ENCODE data around the gene ASCC1.
"Not testable (repeated sequence)": the region's sequence is repeated elsewhere in the genome, so short reads cannot be mapped to it uniquely, and the experiment has no call there.

The ASCC1 gene

DNA sequence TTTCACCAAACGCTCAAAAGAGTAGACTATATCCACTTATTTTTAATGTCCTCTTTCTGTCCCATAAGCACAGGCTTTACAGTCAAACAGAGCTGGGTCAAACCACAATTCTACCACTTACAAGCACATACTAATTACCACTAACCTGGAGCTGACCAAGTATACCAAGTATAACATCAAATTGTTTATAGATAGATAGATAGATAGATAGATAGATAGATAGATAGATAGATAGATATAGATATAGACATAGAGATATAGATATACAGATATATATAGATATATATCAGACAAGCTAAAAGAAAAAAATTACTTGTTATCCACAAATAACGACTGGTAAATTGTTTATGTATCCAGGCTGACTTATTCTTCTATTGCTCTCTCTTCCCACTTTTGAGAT, 75.2 kb downstream of the ASCC1 start:
- Histone ChIP-seq H3K36me3 (ENCODE audit: low read length) (no peaks in the 10 kb centered on the region), H3K27ac (ENCODE audit: low read depth, low read length) (no peak overlapping the region), H2AFZ (ENCODE audit: low read depth, low read length, severe bottlenecking) (no peak overlapping the region), H3K4me3 (ENCODE audit: insufficient read depth, low read length, poor library complexity, severe bottlenecking) (no peak overlapping the region), H3K27me3 (ENCODE audit: low read length) (no peaks in the 10 kb centered on the region), H3K9ac (ENCODE audit: low read length) (no peak overlapping the region), H3K79me2 (ENCODE audit: insufficient read depth, low read length) (no peaks in the 10 kb centered on the region), H3K9me2 (replicated peaks; ENCODE audit: insufficient read depth, low read length) (no peaks in the 10 kb centered on the region), H3K4me2 (ENCODE audit: low read depth, low read length, poor library complexity, severe bottlenecking) (no peak overlapping the region), H4K20me1 (ENCODE audit: low read depth, low read length) (no peaks in the 10 kb centered on the region), H3K9me3 (ENCODE audit: insufficient read depth, low read length) (no peaks in the 10 kb centered on the region), H3F3A (ENCODE audit: insufficient read depth) (no peaks in the 10 kb centered on the region; the same call in 1 of the 2 replicates)
- no peak for TF ChIP-seq EZH2phosphoT487 (conservative IDR thresholded peaks at IDR 0.05; ENCODE audit: low read length)
- TF ChIP-seq, protein P1, sequence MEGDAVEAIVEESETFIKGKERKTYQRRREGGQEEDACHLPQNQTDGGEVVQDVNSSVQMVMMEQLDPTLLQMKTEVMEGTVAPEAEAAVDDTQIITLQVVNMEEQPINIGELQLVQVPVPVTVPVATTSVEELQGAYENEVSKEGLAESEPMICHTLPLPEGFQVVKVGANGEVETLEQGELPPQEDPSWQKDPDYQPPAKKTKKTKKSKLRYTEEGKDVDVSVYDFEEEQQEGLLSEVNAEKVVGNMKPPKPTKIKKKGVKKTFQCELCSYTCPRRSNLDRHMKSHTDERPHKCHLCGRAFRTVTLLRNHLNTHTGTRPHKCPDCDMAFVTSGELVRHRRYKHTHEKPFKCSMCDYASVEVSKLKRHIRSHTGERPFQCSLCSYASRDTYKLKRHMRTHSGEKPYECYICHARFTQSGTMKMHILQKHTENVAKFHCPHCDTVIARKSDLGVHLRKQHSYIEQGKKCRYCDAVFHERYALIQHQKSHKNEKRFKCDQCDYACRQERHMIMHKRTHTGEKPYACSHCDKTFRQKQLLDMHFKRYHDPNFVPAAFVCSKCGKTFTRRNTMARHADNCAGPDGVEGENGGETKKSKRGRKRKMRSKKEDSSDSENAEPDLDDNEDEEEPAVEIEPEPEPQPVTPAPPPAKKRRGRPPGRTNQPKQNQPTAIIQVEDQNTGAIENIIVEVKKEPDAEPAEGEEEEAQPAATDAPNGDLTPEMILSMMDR (IDR thresholded peaks at IDR 0.05; ENCODE audit: insufficient read depth, low read length, poor library complexity, severe bottlenecking), result no peak

- H3K4me2 ChIP-seq (ENCODE audit: low read depth, low read length, poor library complexity, severe bottlenecking), result no peak overlapping the region
- no peak overlapping the region for H2AFZ ChIP-seq (ENCODE audit: low read depth, low read length, severe bottlenecking)
- H3K27me3 ChIP-seq (ENCODE audit: low read length), result no peaks in the 10 kb centered on the region
- TF ChIP-seq EZH2phosphoT487 (conservative IDR thresholded peaks at IDR 0.05; ENCODE audit: low read length), result no peak
- no peak overlapping the region for H3K27ac ChIP-seq (ENCODE audit: low read depth, low read length)
- H3F3A ChIP-seq (ENCODE audit: insufficient read depth), result no peaks in the 10 kb centered on the region; the same call in 1 of the 2 replicates
- H3K9me2 ChIP-seq (replicated peaks; ENCODE audit: insufficient read depth, low read length), result no peaks in the 10 kb centered on the region
- H4K20me1 ChIP-seq (ENCODE audit: low read depth, low read length), result no peaks in the 10 kb centered on the region
- H3K36me3 ChIP-seq (ENCODE audit: low read length), result no peaks in the 10 kb centered on the region
- no peaks in the 10 kb centered on the region for H3K9me3 ChIP-seq (ENCODE audit: insufficient read depth, low read length)
- H3K79me2 ChIP-seq (ENCODE audit: insufficient read depth, low read length), result no peaks in the 10 kb centered on the region
- no peak overlapping the region for H3K9ac ChIP-seq (ENCODE audit: low read length)
- H3K4me3 ChIP-seq (ENCODE audit: insufficient read depth, low read length, poor library complexity, severe bottlenecking), result no peak overlapping the region
Observed at GRCh38 chr10:72140174-72140573, 75.9 kb downstream of the ASCC1 start.

- H3F3A ChIP-seq (ENCODE audit: insufficient read depth), result no peaks in the 10 kb centered on the region
- no peak overlapping the region for H3K9ac ChIP-seq (ENCODE audit: low read length)
- H3K9me2 ChIP-seq (replicated peaks; ENCODE audit: insufficient read depth, low read length), result no peaks in the 10 kb centered on the region
- H3K36me3 ChIP-seq (ENCODE audit: low read length), result no peaks in the 10 kb centered on the region
- H2AFZ ChIP-seq (ENCODE audit: low read depth, low read length, severe bottlenecking), result no peak overlapping the region
- no peaks in the 10 kb centered on the region for H3K79me2 ChIP-seq (ENCODE audit: insufficient read depth, low read length)
- no peaks in the 10 kb centered on the region for H3K27me3 ChIP-seq (ENCODE audit: low read length)
- no peaks in the 10 kb centered on the region for H4K20me1 ChIP-seq (ENCODE audit: low read depth, low read length)
- H3K4me3 ChIP-seq (ENCODE audit: insufficient read depth, low read length, poor library complexity, severe bottlenecking), result no peak overlapping the region
- H3K4me2 ChIP-seq (ENCODE audit: low read depth, low read length, poor library complexity, severe bottlenecking), result no peak overlapping the region
- no peak overlapping the region for H3K27ac ChIP-seq (ENCODE audit: low read depth, low read length)
- H3K9me3 ChIP-seq (ENCODE audit: insufficient read depth, low read length), result no peaks in the 10 kb centered on the region
- TF ChIP-seq EZH2phosphoT487 (conservative IDR thresholded peaks at IDR 0.05; ENCODE audit: low read length), result no peak
- TF ChIP-seq, protein P1 (IDR thresholded peaks at IDR 0.05; ENCODE audit: insufficient read depth, low read length, poor library complexity, severe bottlenecking), result no peak
Observed at GRCh38 chr10:72137583-72137982, 78.5 kb downstream of the ASCC1 start.

- H3K27me3 ChIP-seq (ENCODE audit: low read length); H3K9me2 ChIP-seq (replicated peaks; ENCODE audit: insufficient read depth, low read length); H3K27ac ChIP-seq (ENCODE audit: low read depth, low read length); H3F3A ChIP-seq (ENCODE audit: insufficient read depth); H3K4me2 ChIP-seq (ENCODE audit: low read depth, low read length, poor library complexity, severe bottlenecking); H3K36me3 ChIP-seq (ENCODE audit: low read length); H3K9ac ChIP-seq (ENCODE audit: low read length); H3K9me3 ChIP-seq (ENCODE audit: insufficient read depth, low read length); H3K79me2 ChIP-seq (ENCODE audit: insufficient read depth, low read length); H4K20me1 ChIP-seq (ENCODE audit: low read depth, low read length); H3K4me3 ChIP-seq (ENCODE audit: insufficient read depth, low read length, poor library complexity, severe bottlenecking); H2AFZ ChIP-seq (ENCODE audit: low read depth, low read length, severe bottlenecking): not testable (repeated sequence)
Observed at GRCh38 chr10:72136225-72136624, 79.9 kb downstream of the ASCC1 start.

All from SU-DHL-6 (cell line).